GM23338 (cell line): Measurements from ENCODE around the gene KRT33B.

Source experiments
- CREB1 ChIP-seq: fragments of 250-450 bp; sonication (Bioruptor Pico); IDR thresholded peaks from 2 replicates; pipeline ENCODE4 v1.5.0; 2020; ENCODE audit warnings: low read depth, mild to moderate bottlenecking, moderate library complexity
- EZH2 ChIP-seq: fragments of 200-600 bp; sonication (generic); IDR thresholded peaks from one replicate; pipeline ENCODE4 v1.8.0; 2017; ENCODE audit warnings: antibody characterized with exemption, mild to moderate bottlenecking, low read depth; ENCODE audit not compliant: unreplicated experiment
- EZH2phosphoT487 ChIP-seq: fragments of 200-600 bp; sonication (generic); IDR thresholded peaks from one replicate; pipeline ENCODE4 v1.8.1; 2018; ENCODE audit warnings: antibody characterized with exemption; ENCODE audit not compliant: unreplicated experiment
- JUNB ChIP-seq: IDR thresholded peaks from one replicate; pipeline ENCODE4 v1.6.1; 2016; ENCODE audit warnings: antibody characterized with exemption; ENCODE audit not compliant: unreplicated experiment
- POLR2AphosphoS5 ChIP-seq: IDR thresholded peaks from 2 replicates; pipeline ENCODE4 v1.6.1; 2016; ENCODE audit warnings: antibody characterized with exemption, low read depth
- STAT1 ChIP-seq: IDR thresholded peaks from one replicate; pipeline ENCODE4 v1.6.1; 2016; ENCODE audit warnings: antibody characterized with exemption; ENCODE audit not compliant: unreplicated experiment
- TF ChIP-seq, protein P1 (sequence below), 2 experiments: fragments of 200-600 bp in 1 of 2; sonication (generic) in 1 of 2; conservative IDR thresholded peaks; 2 replicates each; pipeline versions ENCODE4 v1.5.1 to v1.6.1; 2016 to 2017; ENCODE audit warnings: antibody characterized with exemption in 2 of 2, low read depth in 2 of 2, mild to moderate bottlenecking in 2 of 2, moderate library complexity in 1 of 2
- TF ChIP-seq, protein P2 (sequence below): IDR thresholded peaks from one replicate; pipeline ENCODE4 v1.6.1; 2018; ENCODE audit warnings: antibody characterized with exemption; ENCODE audit not compliant: unreplicated experiment

DNA sequence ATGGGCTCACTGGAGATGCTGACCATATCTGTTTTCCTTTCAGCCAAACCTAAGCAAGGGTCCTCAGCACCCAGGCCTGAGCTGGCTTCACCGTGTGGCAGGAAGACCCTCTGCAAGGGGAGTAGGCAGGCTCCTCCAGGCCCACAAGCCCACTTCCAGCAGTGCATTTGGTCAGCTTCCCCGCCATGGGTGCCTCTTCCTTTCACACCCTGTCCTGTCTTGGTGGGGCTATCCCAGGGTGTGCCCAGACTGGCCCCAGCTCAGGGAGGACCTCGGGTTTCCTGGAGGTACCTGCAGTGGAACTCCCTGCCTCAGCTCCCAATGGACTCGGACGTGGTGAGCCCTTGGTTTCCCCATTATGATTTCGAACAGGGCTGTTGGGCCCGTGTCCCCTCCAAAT is 41.4 kb downstream of the KRT33B start:
- TF ChIP-seq, protein P1, sequence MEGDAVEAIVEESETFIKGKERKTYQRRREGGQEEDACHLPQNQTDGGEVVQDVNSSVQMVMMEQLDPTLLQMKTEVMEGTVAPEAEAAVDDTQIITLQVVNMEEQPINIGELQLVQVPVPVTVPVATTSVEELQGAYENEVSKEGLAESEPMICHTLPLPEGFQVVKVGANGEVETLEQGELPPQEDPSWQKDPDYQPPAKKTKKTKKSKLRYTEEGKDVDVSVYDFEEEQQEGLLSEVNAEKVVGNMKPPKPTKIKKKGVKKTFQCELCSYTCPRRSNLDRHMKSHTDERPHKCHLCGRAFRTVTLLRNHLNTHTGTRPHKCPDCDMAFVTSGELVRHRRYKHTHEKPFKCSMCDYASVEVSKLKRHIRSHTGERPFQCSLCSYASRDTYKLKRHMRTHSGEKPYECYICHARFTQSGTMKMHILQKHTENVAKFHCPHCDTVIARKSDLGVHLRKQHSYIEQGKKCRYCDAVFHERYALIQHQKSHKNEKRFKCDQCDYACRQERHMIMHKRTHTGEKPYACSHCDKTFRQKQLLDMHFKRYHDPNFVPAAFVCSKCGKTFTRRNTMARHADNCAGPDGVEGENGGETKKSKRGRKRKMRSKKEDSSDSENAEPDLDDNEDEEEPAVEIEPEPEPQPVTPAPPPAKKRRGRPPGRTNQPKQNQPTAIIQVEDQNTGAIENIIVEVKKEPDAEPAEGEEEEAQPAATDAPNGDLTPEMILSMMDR (conservative IDR thresholded peaks at IDR 0.05; ENCODE audit: low read depth in 2 of 2) = no peak
- no peak for TF ChIP-seq POLR2AphosphoS5
- TF ChIP-seq EZH2 = no peak
- TF ChIP-seq, protein P2, sequence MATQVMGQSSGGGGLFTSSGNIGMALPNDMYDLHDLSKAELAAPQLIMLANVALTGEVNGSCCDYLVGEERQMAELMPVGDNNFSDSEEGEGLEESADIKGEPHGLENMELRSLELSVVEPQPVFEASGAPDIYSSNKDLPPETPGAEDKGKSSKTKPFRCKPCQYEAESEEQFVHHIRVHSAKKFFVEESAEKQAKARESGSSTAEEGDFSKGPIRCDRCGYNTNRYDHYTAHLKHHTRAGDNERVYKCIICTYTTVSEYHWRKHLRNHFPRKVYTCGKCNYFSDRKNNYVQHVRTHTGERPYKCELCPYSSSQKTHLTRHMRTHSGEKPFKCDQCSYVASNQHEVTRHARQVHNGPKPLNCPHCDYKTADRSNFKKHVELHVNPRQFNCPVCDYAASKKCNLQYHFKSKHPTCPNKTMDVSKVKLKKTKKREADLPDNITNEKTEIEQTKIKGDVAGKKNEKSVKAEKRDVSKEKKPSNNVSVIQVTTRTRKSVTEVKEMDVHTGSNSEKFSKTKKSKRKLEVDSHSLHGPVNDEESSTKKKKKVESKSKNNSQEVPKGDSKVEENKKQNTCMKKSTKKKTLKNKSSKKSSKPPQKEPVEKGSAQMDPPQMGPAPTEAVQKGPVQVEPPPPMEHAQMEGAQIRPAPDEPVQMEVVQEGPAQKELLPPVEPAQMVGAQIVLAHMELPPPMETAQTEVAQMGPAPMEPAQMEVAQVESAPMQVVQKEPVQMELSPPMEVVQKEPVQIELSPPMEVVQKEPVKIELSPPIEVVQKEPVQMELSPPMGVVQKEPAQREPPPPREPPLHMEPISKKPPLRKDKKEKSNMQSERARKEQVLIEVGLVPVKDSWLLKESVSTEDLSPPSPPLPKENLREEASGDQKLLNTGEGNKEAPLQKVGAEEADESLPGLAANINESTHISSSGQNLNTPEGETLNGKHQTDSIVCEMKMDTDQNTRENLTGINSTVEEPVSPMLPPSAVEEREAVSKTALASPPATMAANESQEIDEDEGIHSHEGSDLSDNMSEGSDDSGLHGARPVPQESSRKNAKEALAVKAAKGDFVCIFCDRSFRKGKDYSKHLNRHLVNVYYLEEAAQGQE = no peak
- TF ChIP-seq EZH2phosphoT487 = no peak
- TF ChIP-seq JUNB = no peak
- TF ChIP-seq STAT1 = no peak
- no peak for TF ChIP-seq CREB1
